ENCODE measurements around the gene INSYN1.

GRCh38 chr15:73717206-73717605 lies 35.9 kb downstream of the INSYN1 start:
- TF ChIP-seq EZH2 (IDR thresholded peaks at IDR 0.05; ENCODE audit: insufficient read depth, poor library complexity, severe bottlenecking) (no peak), EZH2phosphoT487 (IDR thresholded peaks at IDR 0.05; ENCODE audit: insufficient read depth, low read depth) (no peak)
